Right lobe of liver (tissue), 4 donors: ENCODE results near the gene IGSF10.

Source experiments
- POLR2A ChIP-seq: fragments of 450-650 bp; IDR thresholded peaks from one replicate; pipeline ENCODE4 v1.6.1; 2017; ENCODE audit warnings: antibody characterized with exemption, mild to moderate bottlenecking
- TF ChIP-seq, protein P1 (sequence below), 4 donors: fragments of 200-600 bp in 3 of 4; fragments of 450-650 bp in 1 of 4; IDR thresholded peaks; one replicate each; pipeline versions ENCODE4 v1.5.1 to v1.8.0; 2016 to 2022; ENCODE audit warnings: antibody characterized with exemption in 4 of 4, mild to moderate bottlenecking in 2 of 4
- donor health status: DM: no; HTN: no; CAD: no.
- donor health status: DM: no; HTN: no; CAD: no.
- donor health status: DM: no; HTN: yes; CAD: no.

DNA sequence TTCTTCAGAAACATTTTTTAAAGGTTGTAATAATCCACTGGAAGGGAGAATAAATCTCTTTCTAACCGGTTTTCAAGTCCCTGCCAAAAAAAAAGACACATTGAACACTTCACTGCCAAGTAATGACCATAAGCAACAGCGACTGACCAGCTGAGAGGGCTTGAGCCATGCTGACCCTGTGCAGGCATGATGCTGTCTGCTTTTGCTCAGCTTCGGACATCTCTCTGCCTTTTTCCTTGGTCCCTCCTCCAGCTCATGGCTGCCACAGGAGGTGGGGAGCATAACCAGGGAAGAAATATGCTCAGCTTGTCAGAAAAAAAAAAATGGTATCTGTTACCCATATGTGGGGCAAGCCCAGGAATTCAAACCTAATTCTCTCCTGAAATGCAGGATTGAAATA lies 1.5 kb downstream of the IGSF10 start:
- no peak for TF ChIP-seq POLR2A
- TF ChIP-seq, protein P1, sequence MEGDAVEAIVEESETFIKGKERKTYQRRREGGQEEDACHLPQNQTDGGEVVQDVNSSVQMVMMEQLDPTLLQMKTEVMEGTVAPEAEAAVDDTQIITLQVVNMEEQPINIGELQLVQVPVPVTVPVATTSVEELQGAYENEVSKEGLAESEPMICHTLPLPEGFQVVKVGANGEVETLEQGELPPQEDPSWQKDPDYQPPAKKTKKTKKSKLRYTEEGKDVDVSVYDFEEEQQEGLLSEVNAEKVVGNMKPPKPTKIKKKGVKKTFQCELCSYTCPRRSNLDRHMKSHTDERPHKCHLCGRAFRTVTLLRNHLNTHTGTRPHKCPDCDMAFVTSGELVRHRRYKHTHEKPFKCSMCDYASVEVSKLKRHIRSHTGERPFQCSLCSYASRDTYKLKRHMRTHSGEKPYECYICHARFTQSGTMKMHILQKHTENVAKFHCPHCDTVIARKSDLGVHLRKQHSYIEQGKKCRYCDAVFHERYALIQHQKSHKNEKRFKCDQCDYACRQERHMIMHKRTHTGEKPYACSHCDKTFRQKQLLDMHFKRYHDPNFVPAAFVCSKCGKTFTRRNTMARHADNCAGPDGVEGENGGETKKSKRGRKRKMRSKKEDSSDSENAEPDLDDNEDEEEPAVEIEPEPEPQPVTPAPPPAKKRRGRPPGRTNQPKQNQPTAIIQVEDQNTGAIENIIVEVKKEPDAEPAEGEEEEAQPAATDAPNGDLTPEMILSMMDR (IDR thresholded peaks at IDR 0.05), result no peak
